GM13976 (cell line): ENCODE results near the gene PIAS1.

Source experiments
- DNase-seq: peaks from one replicate; pipeline ENCODE4 v3.0.0; 2012; ENCODE audit warnings: low spot score
- in situ Hi-C: fragments of 300-500 bp; cut with MboI; formaldehyde crosslinking; loops from one replicate; pipeline ENCODE4 v1.12.0; 2022; ENCODE audit warnings: low sequenced_read_pairs, mixed read lengths, inconsistent platforms; ENCODE audit not compliant: unreplicated experiment
- TF ChIP-seq, protein P1 (sequence below): IDR thresholded peaks from 2 replicates; pipeline ENCODE4 v1.5.1; 2012; ENCODE audit warnings: borderline replicate concordance, mild to moderate bottlenecking; ENCODE audit not compliant: insufficient read depth; ENCODE audit errors: extremely low read depth, missing control alignments, control extremely low read depth

The PIAS1 gene

DNA sequence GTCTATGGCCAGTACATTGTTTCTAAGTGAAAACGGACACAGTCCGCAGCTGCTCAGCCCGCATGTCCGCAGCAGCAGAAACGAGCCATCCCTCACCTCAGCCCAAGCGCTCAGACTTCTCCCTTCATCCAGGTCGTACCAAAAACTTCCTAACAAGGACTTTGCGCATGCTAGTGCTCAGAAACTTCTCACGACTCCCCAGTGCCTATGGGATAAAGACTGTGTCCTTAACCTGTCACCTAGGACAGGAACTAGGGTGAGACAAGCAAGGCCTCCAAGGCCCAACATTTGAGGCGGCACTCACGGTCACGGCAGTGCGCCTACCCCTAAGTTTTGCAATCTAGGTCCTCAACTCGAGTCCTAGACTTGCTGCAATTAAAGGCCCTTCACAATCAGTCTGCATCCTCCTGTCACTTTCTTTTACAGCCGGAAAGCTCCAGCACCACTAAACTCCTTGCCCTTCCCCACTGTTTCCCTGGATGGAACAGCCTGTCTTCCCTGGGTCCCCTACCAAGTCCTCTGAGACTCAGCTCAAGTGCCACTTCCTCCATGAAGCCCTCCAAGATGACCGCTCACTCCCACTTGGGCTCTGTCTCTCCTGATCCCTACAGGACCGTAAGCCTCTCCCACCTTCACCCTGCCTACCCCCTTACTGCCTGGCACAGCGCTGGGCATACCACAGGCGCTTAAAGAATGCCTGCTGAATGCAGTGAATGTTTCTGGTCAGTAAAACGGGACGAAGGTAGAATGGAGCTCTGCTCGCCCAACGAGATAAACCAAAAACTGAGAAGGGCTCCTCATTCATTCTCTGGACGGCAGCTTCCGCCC is 174.2 kb downstream of the PIAS1 start:
- TF ChIP-seq, protein P1, sequence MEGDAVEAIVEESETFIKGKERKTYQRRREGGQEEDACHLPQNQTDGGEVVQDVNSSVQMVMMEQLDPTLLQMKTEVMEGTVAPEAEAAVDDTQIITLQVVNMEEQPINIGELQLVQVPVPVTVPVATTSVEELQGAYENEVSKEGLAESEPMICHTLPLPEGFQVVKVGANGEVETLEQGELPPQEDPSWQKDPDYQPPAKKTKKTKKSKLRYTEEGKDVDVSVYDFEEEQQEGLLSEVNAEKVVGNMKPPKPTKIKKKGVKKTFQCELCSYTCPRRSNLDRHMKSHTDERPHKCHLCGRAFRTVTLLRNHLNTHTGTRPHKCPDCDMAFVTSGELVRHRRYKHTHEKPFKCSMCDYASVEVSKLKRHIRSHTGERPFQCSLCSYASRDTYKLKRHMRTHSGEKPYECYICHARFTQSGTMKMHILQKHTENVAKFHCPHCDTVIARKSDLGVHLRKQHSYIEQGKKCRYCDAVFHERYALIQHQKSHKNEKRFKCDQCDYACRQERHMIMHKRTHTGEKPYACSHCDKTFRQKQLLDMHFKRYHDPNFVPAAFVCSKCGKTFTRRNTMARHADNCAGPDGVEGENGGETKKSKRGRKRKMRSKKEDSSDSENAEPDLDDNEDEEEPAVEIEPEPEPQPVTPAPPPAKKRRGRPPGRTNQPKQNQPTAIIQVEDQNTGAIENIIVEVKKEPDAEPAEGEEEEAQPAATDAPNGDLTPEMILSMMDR = no peak
- in situ Hi-C loops = no loop called here
- DNase-seq = no peak

DNA sequence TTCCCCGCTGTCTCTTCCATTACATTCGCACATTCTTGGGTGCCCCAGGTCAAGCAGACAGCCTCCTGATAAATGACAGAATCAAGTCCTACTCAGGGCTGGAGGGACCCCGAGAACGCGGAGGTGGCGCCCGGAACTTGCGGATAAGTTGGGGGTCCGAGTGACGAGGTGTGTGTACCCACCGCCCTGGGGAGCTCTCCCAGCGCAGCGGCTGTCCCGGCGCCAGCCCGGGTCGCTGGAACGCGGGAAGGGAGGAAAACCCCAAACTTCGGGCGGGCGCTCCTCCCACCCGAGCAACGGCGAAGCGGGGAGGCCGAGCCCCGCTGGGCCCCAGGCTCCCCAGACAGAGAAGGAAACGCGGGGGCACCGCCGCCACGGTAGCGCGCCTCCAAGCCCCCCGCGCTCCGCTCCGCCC is 174.9 kb downstream of the PIAS1 start:
- in situ Hi-C loops = no loop called here
- no peak for DNase-seq
- TF ChIP-seq, protein P1 = no peak

DNA sequence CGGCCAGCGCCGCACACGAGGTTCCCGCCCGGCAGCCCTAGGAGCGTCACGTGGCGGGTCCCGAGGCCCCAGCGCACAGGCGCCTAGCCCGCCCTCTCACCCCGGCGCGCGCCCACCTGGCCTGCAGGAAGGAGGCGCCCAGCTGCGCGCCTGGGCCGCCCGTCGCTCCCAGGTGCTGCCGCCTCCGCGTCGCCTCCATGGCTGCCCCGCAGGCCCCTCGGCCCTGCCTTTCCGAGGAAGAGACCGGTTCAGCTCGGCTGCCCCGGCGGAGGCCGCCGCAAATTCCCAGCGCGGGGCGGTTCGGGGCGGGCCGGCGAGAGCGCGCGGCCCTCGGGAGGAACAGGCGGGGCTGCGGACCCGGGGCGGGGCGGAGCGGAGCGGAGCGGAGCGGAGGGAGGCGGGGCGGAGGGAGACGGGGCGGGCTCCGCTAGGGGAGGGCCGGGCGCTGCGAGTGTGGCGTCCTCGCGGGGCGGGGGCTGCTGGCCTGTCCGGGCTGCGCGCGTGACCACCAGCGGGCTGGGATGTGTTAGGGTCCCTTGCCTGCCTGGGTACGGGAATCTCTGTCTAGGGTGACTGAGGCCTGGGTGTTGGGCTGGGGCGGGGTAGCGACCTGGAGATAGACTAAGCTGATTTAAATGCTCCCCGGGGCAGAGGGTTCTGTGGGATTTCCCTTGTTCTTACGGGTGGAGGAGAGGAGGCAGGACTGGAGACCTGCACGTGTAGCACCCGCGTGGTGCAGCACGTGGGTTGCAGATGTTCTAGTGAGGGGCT is 175.5 kb downstream of the PIAS1 start, which contains the start of gene CLN6:
Gene CLN6, minus strand, starts transcription at position 343 of the 771 bp plus-strand sequence. Its CDS starts 144 bp downstream, at position 199.
- peak; percentile 96 for DNase-seq
- TF ChIP-seq, protein P1 = no peak
- in situ Hi-C loops = no loop called here

DNA sequence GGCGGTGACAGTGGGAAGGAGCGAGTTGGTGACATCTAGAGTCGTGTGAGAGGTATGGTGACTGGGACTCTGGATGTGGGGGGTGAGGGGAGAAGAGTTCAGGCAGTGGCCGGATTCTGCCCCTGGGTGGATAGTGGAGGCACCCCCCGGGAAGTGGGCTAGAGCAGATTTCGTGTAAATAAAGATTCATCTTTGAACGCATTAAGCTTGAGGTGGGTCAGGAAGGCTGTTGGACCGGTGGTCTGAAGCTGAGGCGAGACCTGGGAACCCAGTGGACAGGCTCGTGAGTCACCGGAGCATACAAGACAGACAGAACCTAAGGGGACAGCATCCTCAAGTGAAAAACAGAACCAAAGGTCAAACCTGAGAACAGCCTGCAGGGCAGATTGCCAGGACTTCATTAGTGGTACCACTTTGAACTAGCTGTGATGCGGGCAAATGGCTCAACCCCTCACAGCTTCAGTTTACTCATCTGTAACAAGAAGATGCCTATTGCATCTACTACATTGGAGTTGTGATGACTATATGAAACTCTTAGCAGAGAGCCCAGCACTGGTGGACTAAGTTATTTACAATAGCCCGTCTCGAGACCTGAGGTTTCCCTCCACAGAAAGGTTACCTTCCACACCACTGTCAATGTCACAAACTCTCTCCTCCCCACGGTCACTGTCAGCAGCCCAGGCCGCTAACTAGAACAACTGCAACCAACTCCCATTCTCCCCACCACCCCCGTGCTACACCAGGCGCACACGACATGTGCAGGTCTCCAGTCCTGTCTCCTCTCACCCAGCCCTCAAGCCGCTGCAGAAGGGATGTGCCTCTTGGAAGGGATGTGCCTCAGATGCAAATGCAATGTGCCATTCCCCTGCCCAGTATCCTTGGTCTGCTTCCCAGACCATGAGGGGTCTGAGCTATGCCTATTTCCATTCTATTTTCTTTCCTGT is 176.3 kb downstream of the PIAS1 start:
- in situ Hi-C loops = no loop called here
- TF ChIP-seq, protein P1 = peak; percentile 5
- no peak for DNase-seq

DNA sequence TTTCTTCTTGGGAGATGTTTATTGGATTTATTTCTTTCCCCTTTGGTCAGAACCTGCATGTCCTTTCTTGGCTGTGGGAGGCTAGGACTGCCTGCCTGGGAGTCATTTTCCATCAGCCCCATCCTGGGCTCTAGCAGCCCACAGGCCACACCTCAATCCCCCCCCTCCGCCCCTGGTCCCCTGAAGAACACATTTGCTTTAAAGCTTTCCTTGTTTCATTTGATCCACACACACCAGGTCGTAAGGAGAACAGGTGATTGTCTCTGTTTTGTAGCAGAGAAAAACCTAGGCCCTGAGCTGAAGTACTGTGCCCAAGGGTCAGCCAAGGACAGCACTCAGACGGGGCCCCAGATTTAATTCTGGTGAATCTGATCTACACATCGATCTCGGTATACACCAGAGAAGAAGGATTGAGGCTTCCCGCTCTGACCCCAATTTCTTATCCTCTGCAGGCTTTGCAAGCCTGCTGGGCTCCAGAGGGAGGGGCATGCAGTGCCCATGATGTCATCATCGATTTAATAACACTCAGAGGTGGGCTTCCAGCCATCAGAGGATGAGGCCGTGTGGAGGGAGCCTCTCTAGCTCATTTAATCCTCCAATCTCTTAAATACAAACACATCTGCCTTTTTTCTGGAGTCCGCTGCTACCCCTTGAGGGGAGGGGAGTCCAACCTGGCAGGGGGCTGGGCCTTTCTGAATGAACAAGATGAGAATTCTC is 177.1 kb downstream of the PIAS1 start:
- in situ Hi-C loops = no loop called here
- DNase-seq = no peak
- TF ChIP-seq, protein P1 = no peak
